ENCODE measurements around the gene STON2.

STON2 gene

DNA sequence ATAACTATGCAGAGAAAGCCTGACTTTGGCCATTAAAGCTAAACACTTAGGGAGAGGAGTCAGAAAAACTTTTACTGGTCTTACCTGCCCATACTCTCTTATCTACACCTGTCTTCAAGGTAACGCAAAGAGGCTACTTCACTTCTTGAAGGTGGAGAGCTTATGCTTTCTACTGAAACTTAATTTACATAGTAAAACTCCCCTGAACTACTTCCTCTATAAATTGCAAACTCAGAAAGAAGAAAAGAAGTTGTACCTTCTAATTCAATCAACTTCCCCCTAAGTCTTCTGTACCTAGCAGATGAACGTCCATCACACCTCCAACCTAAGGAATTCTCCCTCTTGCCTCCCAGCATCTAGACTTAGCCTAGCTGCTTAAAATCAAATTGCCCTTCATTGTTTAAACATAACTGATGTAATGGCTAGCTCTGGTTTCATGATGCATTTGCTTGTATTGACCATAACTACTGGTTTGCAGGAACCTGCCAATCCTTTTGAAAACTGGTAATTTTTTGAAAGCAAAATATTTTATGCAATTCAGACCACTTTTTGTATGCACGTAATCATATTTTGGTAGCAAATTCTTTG lies 87.7 kb downstream of the STON2 start:
- FAIRE-seq, result no peak
- no peak for DNase-seq (ENCODE audit: extremely low spot score, insufficient read length, low read depth)

DNA sequence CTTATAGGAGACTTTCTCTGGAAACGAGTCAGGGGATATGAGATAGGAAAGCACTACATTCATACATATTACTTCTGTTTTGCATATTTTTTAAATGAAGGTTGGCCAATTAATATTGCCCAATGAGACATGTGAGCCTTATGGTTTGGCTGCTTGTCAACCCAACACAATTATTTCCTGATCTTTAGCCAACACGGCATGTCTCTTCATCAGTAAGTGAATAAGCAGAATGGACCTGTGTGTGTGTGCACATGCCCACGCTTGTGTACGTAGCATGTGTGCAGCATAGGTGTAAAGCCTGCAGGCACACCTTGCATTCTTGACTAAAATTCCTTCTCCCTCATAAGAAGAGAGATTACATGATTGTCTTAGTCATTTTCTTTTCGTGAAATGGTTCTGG lies 88.3 kb downstream of the STON2 start:
- FAIRE-seq, result no peak
- DNase-seq (ENCODE audit: extremely low spot score, insufficient read length, low read depth), result no peak

DNA sequence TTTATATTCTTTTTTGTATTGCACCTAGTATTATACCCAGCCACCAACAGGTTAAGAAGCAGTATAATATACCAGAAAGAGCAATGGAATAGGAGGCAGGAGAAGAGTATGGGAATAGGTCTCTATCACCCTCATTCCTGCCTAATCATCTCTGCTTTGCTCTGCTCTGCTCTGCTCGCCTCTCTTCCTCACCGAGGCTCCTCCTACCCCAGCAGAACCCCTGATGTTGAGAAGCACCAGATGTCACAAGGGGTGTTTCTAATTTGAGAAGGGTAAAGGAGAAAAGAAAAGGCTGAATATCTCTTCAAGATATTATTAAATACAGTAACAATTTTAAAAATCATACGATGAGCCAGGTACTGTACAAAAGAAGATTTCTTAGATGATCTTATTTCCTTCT lies 89.0 kb downstream of the STON2 start:
- DNase-seq (ENCODE audit: extremely low spot score, insufficient read length, low read depth) (no peak), FAIRE-seq (no peak)

DNA sequence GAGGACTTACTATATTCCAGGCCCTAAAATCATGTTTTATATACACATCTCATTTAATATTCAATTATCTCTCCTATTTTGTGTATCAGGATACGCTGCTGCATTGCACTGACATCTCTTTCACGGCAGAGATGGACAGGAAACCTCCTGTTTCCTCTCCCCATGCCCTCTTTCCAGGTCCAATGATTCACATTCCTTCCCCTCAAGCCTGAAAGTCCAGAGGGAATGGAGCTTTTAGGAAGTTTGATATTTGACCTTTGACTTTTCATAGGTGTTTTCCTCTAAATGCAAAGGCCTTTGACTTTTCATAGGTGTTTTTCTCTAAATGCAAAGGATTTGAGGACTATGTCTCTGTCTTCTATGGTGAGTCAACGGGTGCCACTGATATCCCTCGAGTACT lies 89.5 kb downstream of the STON2 start:
- no peak for FAIRE-seq
- DNase-seq (ENCODE audit: extremely low spot score, insufficient read length, low read depth), result no peak

DNA sequence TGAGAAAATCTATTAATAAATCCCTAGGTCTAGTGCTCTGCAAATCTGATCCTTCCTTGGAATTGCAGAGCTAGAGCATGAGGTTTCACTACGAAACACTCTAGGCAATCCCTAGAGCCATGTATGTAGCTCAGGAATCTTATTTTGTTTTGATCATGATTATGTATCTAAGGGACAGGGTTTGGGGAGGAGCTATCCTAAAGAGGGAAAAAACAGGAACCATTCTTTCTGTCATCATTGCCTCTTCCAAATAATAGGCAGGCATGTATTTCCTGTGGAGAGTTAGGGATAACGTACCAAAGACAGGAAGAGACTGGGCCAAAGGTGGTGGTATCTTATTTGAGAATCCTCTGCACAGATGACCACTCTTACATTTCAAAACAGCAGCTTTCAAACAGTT lies 90.6 kb downstream of the STON2 start:
- no peak for DNase-seq (ENCODE audit: extremely low spot score, insufficient read length, low read depth)

DNA sequence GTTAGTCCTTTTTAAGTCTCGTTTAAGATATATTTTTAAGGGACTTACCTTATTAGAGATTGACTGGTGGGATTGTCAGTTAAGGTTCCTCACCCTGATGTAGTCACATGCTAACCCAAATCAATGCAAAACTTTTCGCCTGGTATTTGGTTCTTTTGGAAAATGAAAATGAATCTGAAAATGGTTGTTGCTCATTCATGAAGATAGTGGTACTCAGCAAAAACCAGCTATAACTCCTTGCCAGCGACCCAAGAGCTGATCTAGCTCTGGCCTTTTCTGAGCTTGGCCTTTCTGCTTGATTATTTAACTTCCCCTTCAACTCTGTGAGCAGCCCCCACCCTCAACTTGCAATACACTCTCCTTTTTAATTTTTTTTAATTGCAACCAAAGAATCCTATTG lies 94.4 kb downstream of the STON2 start:
- DNase-seq (ENCODE audit: extremely low spot score, insufficient read length, low read depth) (no peak), FAIRE-seq (no peak)

More for the DNA sequence above, 90.6 kb downstream of the STON2 start:
- FAIRE-seq, result no peak

DNA sequence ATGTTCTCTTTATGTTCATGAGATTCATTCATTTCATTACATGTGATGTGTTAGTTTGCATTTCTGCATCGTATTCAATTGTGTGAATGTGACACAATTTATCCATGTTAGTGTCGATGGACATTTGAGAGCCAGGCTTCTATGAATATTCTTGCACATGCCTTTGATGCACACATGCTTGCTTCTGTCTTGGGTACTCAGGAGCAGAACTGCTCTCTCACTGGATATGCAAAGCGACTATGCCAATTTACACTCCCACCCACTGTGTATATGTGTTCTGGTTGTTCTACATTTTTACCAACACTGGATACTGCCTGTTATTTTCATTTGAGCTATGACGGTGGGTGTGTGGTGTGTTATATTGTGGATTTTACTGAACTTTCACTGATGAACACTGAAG lies 95.1 kb downstream of the STON2 start:
- FAIRE-seq (no peak), DNase-seq (ENCODE audit: extremely low spot score, insufficient read length, low read depth) (no peak)

DNA sequence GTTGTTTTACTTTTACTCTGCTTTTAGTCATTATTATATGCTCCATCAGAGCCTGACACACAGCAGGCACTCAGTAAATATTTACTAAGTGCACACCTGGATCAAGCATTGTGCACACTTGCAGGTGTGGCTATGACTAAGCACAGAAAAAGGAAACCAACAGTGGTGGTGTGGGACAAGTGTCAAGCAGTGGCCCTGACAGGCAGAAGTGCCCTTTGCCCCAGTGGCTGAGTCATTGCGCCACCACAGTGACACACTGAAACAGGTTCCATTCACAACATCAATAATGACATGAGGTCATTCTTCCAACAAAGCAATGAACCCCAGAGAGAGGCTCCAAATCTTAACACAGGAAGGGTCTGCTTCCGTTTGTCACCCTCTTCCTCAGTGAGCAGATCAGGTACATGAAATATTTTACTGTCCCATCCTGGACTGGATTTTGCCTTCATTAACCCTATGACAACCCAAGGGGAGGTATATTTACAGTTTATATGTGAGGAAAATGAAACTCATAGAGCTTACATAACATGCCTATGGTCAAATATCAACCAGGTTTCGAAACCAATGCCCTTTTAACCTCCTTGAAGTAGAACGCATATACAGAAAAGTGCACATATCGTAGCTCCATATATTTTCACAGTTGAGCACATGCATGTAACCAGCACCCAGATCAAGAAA lies 96.7 kb downstream of the STON2 start:
- DNase-seq (ENCODE audit: extremely low spot score, insufficient read length, low read depth) (peak; percentile 33), FAIRE-seq (peak; percentile 92)

DNA sequence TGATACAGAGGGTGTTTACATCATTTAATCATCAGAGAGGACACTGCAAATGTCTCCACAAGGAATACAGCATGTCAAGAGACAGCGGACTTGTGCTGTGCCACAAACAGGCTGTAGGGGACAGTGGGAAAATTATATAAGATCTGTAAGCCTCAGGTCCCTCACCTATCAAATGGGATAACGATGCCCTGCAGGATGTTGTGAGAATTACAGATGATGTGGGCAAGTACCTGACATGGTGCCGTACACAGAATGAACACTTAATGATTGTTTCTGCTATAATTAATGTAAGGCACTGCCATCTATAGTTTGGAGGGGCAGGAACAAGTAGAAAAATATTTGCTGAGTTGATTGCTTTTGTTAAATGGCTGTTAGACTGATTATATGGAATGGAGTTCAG lies 97.5 kb downstream of the STON2 start:
- DNase-seq (ENCODE audit: extremely low spot score, insufficient read length, low read depth) (no peak), FAIRE-seq (no peak)

DNA sequence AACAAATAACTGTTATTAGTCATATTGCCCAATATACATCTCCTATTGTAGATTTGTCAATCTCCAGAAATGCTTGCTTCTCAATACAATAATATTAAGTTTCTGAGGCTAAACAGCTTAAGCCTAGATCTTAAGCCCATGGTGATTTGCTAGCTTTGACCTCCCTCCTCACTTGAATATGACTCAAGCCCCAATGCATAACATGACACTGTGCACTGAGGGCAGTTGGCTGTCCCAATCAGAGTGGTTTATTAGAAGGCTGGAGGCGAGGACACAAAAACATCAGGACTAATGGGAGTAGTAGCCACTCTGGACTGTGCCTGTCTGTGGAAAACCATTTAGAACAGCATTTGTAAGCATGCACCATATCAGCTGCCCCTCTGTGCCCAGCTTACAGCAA lies 98.3 kb downstream of the STON2 start:
- FAIRE-seq (no peak), DNase-seq (ENCODE audit: extremely low spot score, insufficient read length, low read depth) (no peak)

DNA sequence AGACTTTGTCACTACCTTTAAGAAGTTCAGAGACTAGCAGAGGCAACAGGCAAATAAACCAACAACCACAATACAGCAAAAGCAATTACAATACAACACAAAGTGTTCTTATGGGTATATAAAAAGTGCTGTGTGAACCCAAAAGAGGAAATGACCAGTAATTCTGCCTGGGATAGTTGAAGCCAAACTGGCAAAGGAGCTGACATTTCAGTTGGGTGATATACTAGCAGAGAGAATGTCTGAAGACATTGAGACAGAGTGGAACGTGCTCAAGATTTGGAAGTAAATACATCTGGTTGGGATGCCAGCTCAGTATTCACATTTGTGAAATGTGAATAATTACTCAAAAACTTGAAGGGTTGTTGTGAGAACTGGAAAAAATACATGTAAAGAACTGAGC lies 98.8 kb downstream of the STON2 start:
- FAIRE-seq, result no peak
- DNase-seq (ENCODE audit: extremely low spot score, insufficient read length, low read depth), result no peak

DNA sequence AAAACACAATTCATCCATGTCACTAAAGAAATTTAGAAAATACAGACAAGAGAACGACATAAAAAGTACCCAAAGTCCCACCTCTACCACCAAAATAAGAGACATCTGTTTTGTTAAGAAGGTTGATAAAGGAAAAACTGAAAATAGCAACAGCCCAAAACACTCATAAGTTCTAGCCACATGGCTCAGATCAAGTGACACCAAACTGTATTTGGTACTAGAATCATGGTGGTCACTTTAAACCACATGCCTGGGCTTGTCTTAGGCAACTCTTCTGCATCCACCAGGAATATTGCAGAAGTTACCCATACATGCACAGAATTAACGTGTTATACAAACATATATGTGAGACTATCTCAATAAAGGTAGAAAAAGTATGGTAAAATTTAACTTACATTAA lies 101.2 kb downstream of the STON2 start:
- no peak for DNase-seq (ENCODE audit: extremely low spot score, insufficient read length, low read depth)
- FAIRE-seq, result no peak

DNA sequence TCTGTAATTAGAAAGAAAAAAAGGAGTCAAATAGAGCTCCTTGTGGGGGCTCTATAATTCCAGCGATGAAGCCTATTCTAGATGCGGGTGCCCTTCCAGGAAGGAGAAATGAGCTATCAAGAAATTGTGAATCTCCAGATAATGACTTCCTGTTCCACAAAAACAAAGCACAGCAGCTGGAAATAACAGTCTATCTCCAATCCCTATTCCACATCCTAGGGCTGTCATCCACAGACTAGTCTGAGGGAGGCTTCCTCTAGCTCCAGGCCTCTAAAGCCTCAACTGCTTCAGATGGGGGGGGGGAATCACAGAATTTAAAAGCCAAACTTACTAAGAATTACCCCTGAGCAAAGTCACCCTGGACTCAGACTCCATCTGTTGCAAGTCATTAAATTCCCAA lies 102.0 kb downstream of the STON2 start:
- FAIRE-seq (no peak), DNase-seq (ENCODE audit: extremely low spot score, insufficient read length, low read depth) (no peak)

DNA sequence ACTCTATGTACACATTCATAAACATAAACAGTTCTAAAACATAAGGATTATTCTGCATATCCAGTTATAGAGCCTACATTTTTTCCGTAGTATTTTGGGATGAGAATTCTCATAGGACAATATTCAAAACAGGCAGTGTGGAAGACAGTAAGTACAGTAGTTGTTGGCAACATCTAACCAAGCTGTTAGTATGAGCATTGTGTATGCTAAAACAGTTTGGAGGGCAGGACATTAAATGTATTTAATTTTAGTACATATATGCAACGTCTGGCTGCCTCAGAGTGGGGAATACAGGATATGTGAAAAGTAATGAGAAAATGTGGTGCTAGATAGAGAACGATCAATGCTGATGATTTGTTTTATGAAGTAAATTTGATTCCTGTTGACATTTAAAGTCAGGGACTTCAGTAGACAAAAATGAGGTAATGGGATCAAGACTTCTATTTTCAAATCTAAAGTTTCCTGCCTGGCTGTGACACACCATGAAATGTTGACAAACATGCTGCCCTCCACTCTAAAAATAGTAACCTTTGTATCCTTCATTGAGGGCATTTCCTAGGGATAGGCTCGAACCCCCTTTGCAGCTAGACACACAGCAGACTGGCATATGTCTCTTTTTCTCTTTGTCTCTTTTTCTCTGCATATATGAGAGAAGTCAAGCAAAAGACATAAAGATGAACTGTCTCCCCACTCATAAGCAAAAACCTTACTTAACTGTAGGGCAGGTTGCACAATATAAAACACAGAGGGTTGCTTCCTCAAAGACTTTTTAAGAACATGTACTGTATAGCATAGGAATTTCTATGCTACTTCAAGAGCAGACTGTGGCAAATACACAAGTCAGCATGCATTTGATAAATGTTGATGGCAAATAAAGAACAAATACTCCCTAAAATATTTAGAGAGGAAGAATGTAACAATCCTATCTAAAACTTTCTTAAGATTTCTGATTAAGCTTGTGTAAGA lies 103.9 kb downstream of the STON2 start:
- DNase-seq (ENCODE audit: extremely low spot score, insufficient read length, low read depth) (no peak), FAIRE-seq (no peak)

DNA sequence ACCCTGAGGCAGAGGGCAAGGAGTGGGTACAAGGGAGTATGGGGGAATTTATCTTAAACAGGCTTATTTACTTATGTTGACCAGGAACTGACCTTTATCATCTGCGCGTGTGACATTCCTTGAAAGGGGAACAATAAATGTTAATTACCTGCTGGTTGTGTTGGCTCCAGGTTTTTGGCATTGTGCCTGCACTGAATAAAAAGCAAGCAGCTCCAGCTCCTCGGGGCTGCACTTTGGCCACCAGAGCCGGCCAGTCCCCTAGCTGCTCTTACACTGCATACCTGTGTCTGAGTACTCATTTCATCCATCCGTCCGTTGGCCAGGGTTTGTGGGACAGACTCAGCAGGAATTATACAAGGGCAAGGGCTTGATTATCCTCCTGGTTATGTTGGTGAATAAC lies 110.6 kb downstream of the STON2 start:
- FAIRE-seq (no peak), DNase-seq (ENCODE audit: extremely low spot score, insufficient read length, low read depth) (no peak)

DNA sequence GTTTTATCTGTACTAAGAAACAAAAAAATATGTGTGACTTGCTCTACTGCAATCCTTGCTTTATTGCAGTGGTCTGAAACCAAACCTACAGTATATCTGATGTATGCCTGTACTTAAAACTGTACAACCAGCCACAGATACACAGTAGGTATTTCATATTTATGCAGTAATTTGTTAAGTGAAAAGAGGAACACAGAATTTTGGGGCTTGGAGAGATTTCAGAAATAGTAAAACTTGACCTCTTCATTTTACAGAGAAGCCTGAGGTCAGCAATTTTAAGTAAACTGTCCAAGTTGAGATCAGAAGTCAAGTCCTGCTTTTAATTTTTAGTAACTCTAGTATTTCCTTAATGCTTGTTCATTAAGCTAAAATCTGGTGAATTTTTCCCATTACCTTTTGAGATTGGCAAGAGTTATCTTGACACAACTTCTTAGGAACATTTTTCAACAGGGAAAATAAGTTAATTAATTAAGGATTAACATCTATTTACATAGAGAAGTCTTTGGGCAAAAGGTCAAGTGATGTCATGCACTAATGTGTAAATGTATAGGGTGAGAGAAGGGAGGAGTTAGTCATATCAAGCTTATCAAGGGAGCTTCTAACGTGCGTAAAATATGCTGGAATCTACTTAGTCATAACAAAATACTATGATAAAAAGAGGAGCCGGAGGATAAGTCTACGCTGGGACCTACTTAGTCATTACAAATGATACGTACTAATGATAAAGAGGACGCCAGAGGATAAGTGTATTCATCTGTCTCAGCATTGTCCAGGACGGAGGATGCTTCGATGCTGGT lies 113.4 kb downstream of the STON2 start:
- FAIRE-seq (no peak), DNase-seq (ENCODE audit: extremely low spot score, insufficient read length, low read depth) (no peak)

DNA sequence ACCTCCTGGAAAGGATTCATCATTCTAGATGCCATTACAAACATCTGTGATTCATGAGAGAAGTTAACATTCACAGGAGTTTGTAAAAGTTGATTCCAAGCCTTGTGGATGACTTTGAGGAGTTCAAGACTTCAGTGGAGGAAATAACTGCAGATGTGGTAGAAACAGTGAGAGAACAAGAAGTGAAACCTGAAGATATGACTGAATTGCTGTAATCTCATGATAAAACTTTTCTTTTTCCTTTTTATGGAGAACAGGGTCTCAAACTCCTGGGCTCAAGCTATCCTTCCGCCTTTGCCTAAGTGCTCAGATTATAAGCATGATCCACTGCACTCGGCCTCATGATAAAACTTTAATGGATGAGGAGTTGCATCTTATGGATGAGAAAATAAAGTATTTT lies 114.9 kb downstream of the STON2 start:
- no peak for DNase-seq (ENCODE audit: extremely low spot score, insufficient read length, low read depth)
- FAIRE-seq, result peak; percentile 36

DNA sequence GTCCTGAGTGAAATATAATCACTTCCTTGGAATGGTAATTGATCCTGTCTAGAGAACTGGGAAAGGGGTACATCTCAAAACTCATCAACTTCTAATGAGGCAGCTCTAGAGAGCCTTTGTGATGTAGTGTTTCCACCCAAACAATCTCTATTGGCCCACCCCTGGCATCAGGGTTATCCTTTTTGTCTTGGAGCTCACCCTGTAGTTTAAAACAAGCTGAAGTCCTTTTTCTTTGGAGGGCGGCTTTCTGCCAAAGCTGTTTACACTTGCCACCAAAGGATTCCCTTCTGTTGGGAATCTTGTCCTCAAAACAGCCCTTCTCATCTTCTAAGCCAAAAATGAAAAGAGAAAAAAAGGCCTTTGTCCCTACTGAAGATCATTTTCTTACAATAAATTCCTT lies 118.8 kb downstream of the STON2 start:
- no peak for FAIRE-seq
- DNase-seq (ENCODE audit: extremely low spot score, insufficient read length, low read depth), result no peak

DNA sequence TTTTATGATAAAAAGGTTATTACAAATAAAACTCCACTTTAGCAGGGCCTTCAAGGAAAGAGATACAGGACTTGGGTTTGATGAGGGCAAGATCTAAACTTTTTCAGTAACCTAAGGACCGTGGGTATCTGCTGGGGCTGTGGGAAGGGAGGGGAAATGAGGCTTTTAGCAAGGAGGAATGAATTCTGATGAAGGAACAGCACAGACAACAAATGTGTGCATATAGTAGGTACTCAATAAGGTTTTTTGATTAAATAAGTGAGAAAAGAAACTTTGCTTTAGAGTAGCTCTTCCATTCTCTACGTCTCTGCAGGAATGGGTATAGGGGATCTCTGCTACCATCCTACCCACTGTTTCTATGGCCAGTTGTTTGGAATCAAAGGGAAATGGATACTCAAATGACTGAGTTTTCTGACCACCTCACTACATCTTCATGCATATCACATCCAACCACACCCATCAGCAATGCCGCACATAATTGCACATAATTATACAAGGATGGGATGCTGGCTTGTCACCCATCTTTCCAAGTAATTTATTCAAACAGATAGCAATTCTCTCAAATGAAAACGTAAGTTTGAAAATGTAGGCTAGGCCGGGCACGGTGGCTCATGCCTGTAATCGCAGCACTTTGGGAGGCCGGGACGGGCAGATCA lies 119.9 kb downstream of the STON2 start:
- FAIRE-seq (no peak), DNase-seq (ENCODE audit: extremely low spot score, insufficient read length, low read depth) (no peak)

DNA sequence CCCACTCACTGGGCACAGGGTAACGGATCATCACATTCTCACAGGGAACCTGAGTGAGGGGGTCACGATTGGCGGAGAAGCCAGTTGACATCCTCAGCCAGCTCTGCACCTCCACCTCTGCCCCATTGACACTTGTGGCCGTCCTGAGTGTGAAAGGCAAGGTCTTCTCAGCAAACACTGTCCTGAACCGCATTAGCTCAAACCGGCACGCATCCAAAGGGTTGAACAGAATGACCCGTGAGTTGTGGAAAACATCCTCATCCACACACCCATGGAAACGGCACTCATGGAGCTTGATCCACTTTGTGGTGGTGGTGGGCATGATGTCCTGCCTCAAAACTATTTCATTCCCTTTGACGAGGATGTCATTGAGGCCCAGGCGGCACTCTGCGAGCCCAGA lies 123.0 kb downstream of the STON2 start:
- DNase-seq (ENCODE audit: extremely low spot score, insufficient read length, low read depth) (no peak), FAIRE-seq (no peak)
